GM20000 (cell line): ENCODE measurements around the gene PSMA5.
"Not testable (repeated sequence)": the region's sequence is repeated elsewhere in the genome, so short reads cannot be mapped to it uniquely, and the experiment has no call there.

Experiments
- DNase-seq: peaks from one replicate; pipeline ENCODE4 v3.0.0; 2012; ENCODE audit warnings: low spot score
- TF ChIP-seq, protein P1 (sequence below): IDR thresholded peaks from 2 replicates; pipeline ENCODE4 v1.5.1; 2012; ENCODE audit warnings: mild to moderate bottlenecking, control low read depth; ENCODE audit errors: extremely low read depth, missing control alignments

Gene PSMA5

DNA sequence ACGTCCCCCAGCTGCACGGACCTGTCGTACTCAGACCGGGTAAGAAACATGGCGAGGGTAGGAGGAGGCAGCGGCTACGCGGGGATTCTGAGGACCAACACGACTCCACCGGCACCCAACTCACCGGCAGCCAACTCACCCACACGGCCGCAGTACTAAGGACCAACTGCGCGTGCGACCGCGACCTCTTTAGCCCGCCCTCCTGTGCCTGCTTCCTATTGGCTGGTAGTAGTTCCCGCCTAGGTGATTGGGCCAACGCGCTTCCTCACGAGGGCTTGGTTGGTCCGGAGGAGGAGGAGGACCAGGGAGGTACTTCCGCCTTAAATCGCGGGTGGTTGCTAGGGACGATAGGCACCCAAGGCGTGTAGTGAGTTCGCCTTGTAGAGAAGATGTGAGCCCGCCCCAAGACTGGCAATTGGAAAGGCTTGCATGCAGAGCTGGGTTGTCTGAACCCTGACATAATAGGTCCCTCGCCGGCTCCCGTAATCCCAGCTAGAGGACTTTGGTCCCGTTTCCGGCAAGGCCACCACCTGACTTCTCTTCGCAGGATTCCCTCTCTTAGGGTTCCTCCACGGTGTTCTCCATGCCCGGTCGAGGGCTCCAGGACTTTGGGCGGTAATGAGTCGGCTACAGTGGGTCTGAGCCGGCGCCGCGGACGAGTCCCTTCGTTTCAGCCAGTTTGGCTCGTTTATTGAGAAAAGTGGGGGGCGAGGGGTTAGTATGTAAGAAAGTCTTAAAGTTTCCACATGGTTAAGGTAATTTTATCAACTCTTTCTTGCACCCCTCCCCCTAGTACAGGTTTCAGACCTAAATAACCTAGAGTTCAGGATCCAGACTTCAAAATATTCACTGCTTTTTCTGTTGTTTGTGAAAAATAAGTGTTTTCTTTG, at the start of gene PSMA5:
TSS of gene PSMA5 (minus strand) at position 168 of the 890 bp plus-strand sequence. CDS start at position 50, 118 bp downstream.
- peak; percentile 91 for DNase-seq
- TF ChIP-seq, protein P1, sequence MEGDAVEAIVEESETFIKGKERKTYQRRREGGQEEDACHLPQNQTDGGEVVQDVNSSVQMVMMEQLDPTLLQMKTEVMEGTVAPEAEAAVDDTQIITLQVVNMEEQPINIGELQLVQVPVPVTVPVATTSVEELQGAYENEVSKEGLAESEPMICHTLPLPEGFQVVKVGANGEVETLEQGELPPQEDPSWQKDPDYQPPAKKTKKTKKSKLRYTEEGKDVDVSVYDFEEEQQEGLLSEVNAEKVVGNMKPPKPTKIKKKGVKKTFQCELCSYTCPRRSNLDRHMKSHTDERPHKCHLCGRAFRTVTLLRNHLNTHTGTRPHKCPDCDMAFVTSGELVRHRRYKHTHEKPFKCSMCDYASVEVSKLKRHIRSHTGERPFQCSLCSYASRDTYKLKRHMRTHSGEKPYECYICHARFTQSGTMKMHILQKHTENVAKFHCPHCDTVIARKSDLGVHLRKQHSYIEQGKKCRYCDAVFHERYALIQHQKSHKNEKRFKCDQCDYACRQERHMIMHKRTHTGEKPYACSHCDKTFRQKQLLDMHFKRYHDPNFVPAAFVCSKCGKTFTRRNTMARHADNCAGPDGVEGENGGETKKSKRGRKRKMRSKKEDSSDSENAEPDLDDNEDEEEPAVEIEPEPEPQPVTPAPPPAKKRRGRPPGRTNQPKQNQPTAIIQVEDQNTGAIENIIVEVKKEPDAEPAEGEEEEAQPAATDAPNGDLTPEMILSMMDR: no peak

DNA sequence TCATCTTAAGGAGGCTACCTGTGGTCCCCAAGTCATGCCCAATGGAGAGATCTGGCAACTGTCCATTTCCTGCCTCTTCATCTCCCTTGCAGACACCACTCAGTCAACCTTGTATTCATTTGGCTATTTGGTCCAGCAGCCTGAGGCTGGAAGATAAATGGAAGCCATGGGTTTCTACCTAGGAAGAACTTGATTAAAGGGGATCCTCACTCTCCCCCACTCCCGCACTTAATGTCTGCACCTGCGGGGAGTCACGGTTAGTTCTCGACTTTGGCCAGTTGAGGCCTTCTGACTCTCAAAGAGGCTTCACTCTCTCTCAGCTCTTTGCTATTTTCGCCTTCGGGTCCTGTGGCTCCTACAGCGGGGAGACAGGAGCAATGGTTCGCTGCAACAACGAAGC, 49.0 kb upstream of the PSMA5 start:
- no peak for DNase-seq
- TF ChIP-seq, protein P1: no peak

- TF ChIP-seq, protein P1: no peak
- no peak for DNase-seq
Measured at GRCh38 chr1:109474697-109475096, 48.4 kb upstream of the PSMA5 start.

- not testable (repeated sequence) for DNase-seq
Measured at GRCh38 chr1:109473284-109474057, 47.2 kb upstream of the PSMA5 start.

GRCh38 chr1:109472779-109473178, 46.5 kb upstream of the PSMA5 start:
- TF ChIP-seq, protein P1: no peak
- no peak for DNase-seq

DNA sequence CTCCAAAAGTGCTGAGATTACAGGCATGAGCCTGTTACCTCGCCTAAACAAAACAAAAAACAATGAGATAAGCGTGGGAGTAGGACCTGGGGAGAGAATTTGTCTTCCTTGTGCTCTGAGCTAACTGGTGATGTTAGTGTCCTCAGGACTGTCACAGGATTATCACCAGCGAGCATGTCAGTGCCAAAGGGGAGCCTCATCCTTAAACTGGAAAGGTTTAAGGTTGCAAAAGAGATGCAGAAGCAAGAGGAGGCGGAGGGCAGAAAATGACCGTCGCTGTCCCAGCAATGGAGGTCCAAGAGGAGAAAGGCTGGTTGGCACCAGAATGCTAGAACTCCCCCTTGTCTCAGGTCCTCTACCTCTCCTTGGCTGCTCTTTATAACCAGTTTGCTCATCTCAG, 44.0 kb upstream of the PSMA5 start:
- TF ChIP-seq, protein P1: no peak
- DNase-seq: peak; percentile 8

DNA sequence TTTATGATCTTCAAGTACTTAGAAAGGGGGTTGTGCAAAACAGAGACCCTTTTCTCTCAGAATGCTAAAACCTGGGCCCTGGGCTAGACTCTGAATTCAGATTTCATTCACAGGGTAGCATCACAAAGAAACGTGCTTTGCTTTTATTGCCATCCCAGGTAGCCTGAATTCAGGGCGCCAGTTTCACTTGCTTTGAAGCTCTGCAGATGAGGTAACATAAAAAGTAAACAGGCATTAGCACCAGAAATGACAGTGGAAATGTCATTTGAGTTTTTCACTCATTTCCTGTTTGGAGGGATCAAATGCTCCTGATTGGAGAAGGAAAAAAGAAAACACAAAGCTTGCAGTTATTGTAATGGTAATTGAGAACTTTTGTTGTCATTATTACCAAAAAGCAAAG, 42.7 kb upstream of the PSMA5 start:
- DNase-seq: no peak
- TF ChIP-seq, protein P1: no peak
